ENCODE results near the gene UNC80.

GRCh38 chr2:210020138-210020537, 248.5 kb downstream of the UNC80 start:
- no peak for TF ChIP-seq POLR2A (IDR thresholded peaks at IDR 0.05)
- no peak for TF ChIP-seq CTCF (IDR thresholded peaks at IDR 0.05)

Data from adrenal gland (tissue), 5 donors.